ENCODE results near the gene FOXP1. TPM values are rescaled to one million over a fixed set of nuclear protein-coding genes. Genes with fewer than 3 reads are reported as not detected.

The FOXP1 gene
- total RNA-seq, 4 donors from 2014 or later: 181 to 225 (median 205) TPM

DNA sequence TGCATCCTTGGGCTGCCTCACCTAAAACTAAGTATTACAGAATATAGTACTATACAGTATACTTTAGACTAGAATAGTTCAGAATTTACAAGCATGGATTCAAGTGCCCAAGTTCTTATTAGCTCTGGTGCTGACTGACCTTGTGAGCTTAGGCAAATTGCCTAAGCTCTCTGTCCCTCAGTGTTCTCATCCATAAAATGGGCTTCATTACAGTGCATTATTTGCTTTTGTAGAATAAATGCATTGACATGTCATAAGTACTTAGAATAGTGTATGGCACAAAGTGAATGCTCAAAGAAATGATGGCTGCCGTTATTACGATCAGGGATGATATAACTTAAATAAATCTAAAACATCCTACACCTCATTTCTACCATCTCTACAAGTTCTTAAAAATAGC, 269.7 kb downstream of the FOXP1 start:
- no peak for TF ChIP-seq EP300 (IDR thresholded peaks at IDR 0.05)
- TF ChIP-seq POLR2A (IDR thresholded peaks at IDR 0.05; ENCODE audit: low read depth): no peak
- no peak for TF ChIP-seq CTCF (IDR thresholded peaks at IDR 0.05)
- no peak for TF ChIP-seq POLR2AphosphoS5 (IDR thresholded peaks at IDR 0.05)
- 100% methylated on average over 2 of the region's 2 CpGs for WGBS
- Histone ChIP-seq H3K27me3 (no peaks in the 10 kb centered on the region), H3K9me3 (no peaks in the 10 kb centered on the region), H3K36me3 (no peaks in the 10 kb centered on the region), H3K4me3 (no peak overlapping the region), H3K27ac (replicated peaks in 1 of 4) (no peak overlapping the region), H3K4me1 (peaks cover 14 to 69% (median 65%) of the 10 kb centered on the region in 4 donors)
- intact Hi-C loops (cut with DNase I): no loop called here
- DNase-seq (ENCODE audit: extremely low spot score): no peak

DNA sequence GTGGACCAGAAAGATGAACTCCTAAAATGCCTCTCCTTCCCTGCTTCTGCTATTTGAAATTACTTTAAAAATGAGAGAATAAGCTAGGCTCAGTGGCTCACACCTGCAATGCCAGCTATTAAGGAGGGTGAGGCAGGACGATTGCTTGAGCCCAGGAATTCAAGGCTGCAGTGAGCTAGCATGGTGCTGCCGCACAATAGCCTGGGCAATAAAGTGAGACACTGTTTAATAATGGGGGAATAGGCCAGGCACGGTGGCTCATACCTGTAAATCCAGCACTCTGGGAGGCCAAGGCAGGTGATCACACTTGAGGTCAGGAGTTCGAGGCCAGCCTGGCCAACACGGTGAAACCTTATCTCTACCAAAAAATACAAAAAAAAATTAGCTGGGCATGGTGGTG, 271.1 kb downstream of the FOXP1 start:
- peaks cover 14 to 68% (median 59%) of the 10 kb centered on the region in 4 donors for H3K4me1 ChIP-seq
- H3K27ac ChIP-seq (replicated peaks in 1 of 4): peak overlapping the region in 2 of 4 donors; percentile 24 to 77
- no peak overlapping the region for H3K4me3 ChIP-seq
- intact Hi-C loops (cut with DNase I): no loop called here
- H3K27me3 ChIP-seq: no peaks in the 10 kb centered on the region
- TF ChIP-seq CTCF (IDR thresholded peaks at IDR 0.05): no peak
- TF ChIP-seq EP300 (IDR thresholded peaks at IDR 0.05): no peak
- TF ChIP-seq POLR2A (IDR thresholded peaks at IDR 0.05; ENCODE audit: low read depth): no peak
- TF ChIP-seq POLR2AphosphoS5 (IDR thresholded peaks at IDR 0.05): no peak
- H3K9me3 ChIP-seq: no peaks in the 10 kb centered on the region
- no peaks in the 10 kb centered on the region for H3K36me3 ChIP-seq
- DNase-seq (ENCODE audit: extremely low spot score): no peak
- WGBS: 90% methylated on average over 5 of the region's 5 CpGs

- Histone ChIP-seq H3K27ac (replicated peaks in 1 of 4) (peak overlapping the region; percentile 24 to 77 (median 58)), H3K27me3 (no peaks in the 10 kb centered on the region), H3K4me1 (peaks cover 14 to 68% (median 60%) of the 10 kb centered on the region in 4 donors), H3K36me3 (no peaks in the 10 kb centered on the region), H3K4me3 (no peak overlapping the region), H3K9me3 (no peaks in the 10 kb centered on the region)
- 89% methylated on average over 3 of the region's 3 CpGs for WGBS
- TF ChIP-seq CTCF (IDR thresholded peaks at IDR 0.05) (no peak), EP300 (IDR thresholded peaks at IDR 0.05) (no peak), POLR2A (IDR thresholded peaks at IDR 0.05; ENCODE audit: low read depth) (no peak), POLR2AphosphoS5 (IDR thresholded peaks at IDR 0.05) (no peak)
- intact Hi-C loops (cut with DNase I): no loop called here
- no peak for DNase-seq (ENCODE audit: extremely low spot score)
Measured at GRCh38 chr3:71311661-71312046, 271.9 kb downstream of the FOXP1 start.

- intact Hi-C loops (cut with DNase I): no loop called here
- H3K4me1 ChIP-seq: peaks cover 14 to 68% (median 65%) of the 10 kb centered on the region in 4 donors
- H3K4me3 ChIP-seq: no peak overlapping the region
- no peaks in the 10 kb centered on the region for H3K9me3 ChIP-seq
- no peaks in the 10 kb centered on the region for H3K27me3 ChIP-seq
- 94% methylated on average over 9 of the region's 9 CpGs for WGBS
- DNase-seq (ENCODE audit: extremely low spot score): no peak
- peak overlapping the region; percentile 50 to 77 (median 67) for H3K27ac ChIP-seq (replicated peaks in 1 of 4)
- TF ChIP-seq POLR2A (IDR thresholded peaks at IDR 0.05; ENCODE audit: low read depth) (no peak), CTCF (IDR thresholded peaks at IDR 0.05) (no peak), EP300 (IDR thresholded peaks at IDR 0.05) (no peak), POLR2AphosphoS5 (IDR thresholded peaks at IDR 0.05) (no peak)
- H3K36me3 ChIP-seq: no peaks in the 10 kb centered on the region
Measured at GRCh38 chr3:71310980-71311660, 272.4 kb downstream of the FOXP1 start.

All from esophagus muscularis mucosa (tissue), 4 donors.